Measurements from ENCODE around the gene ROS1. TPM values are rescaled to one million over a fixed set of nuclear protein-coding genes. Genes with fewer than 3 reads are reported as not detected.
"Not testable (repeated sequence)": the region's sequence is repeated elsewhere in the genome, so short reads cannot be mapped to it uniquely, and the experiment has no call there.

Gene ROS1
- total RNA-seq, 1 donor from 2014 or later = not detected

GRCh38 chr6:117448011-117448410 is 22.3 kb upstream of the ROS1 start:
- Histone ChIP-seq H3K27ac (no peak overlapping the region), H3K36me3 (no peaks in the 10 kb centered on the region), H3K27me3 (no peaks in the 10 kb centered on the region), H3K9me3 (no peaks in the 10 kb centered on the region), H3K4me3 (no peak overlapping the region), H3K4me1 (peaks cover 8% of the 10 kb centered on the region)
- intact Hi-C loops (cut with DNase I) = no loop called here
- DNase-seq (ENCODE audit: extremely low spot score in 2 of 2) = no peak
- TF ChIP-seq CTCF (IDR thresholded peaks at IDR 0.05) = no peak
- TF ChIP-seq POLR2A (IDR thresholded peaks at IDR 0.05) = no peak
- no peak for TF ChIP-seq POLR2AphosphoS5 (IDR thresholded peaks at IDR 0.05; ENCODE audit: insufficient read depth in 1 of 2, low read depth in 1 of 2)

- Histone ChIP-seq H3K27ac (no peak overlapping the region), H3K4me3 (no peak overlapping the region), H3K4me1 (peaks cover 13% of the 10 kb centered on the region), H3K9me3 (no peaks in the 10 kb centered on the region), H3K36me3 (no peaks in the 10 kb centered on the region), H3K27me3 (no peaks in the 10 kb centered on the region)
- TF ChIP-seq POLR2AphosphoS5 (IDR thresholded peaks at IDR 0.05; ENCODE audit: insufficient read depth in 1 of 2, low read depth in 1 of 2) = no peak
- no peak for TF ChIP-seq POLR2A (IDR thresholded peaks at IDR 0.05)
- no peak for TF ChIP-seq CTCF (IDR thresholded peaks at IDR 0.05)
- DNase-seq (ENCODE audit: extremely low spot score in 2 of 2) = no peak
- intact Hi-C loops (cut with DNase I) = no loop called here
Measured at GRCh38 chr6:117446861-117447260, 21.1 kb upstream of the ROS1 start.

- intact Hi-C loops (cut with DNase I) = no loop called here
- DNase-seq (ENCODE audit: extremely low spot score in 2 of 2) = no peak
- Histone ChIP-seq H3K36me3 (no peaks in the 10 kb centered on the region), H3K9me3 (no peaks in the 10 kb centered on the region), H3K4me1 (peaks cover 13% of the 10 kb centered on the region), H3K27me3 (no peaks in the 10 kb centered on the region), H3K4me3 (no peak overlapping the region), H3K27ac (no peak overlapping the region)
- TF ChIP-seq CTCF (IDR thresholded peaks at IDR 0.05) (no peak), POLR2A (IDR thresholded peaks at IDR 0.05) (no peak), POLR2AphosphoS5 (IDR thresholded peaks at IDR 0.05; ENCODE audit: insufficient read depth in 1 of 2, low read depth in 1 of 2) (no peak)
Measured at GRCh38 chr6:117444600-117444999, 18.9 kb upstream of the ROS1 start.

GRCh38 chr6:117442313-117442712 is 16.6 kb upstream of the ROS1 start:
- H3K36me3 ChIP-seq; H3K27me3 ChIP-seq; DNase-seq (ENCODE audit: extremely low spot score in 2 of 2); H3K9me3 ChIP-seq; H3K4me3 ChIP-seq; H3K4me1 ChIP-seq; H3K27ac ChIP-seq; intact Hi-C loops (cut with DNase I): not testable (repeated sequence)

GRCh38 chr6:117441824-117442264 is 16.1 kb upstream of the ROS1 start:
- Histone ChIP-seq H3K4me3 (no peak overlapping the region), H3K9me3 (no peaks in the 10 kb centered on the region), H3K27ac (no peak overlapping the region), H3K4me1 (peaks cover 5% of the 10 kb centered on the region), H3K27me3 (no peaks in the 10 kb centered on the region), H3K36me3 (no peaks in the 10 kb centered on the region)
- TF ChIP-seq CTCF (IDR thresholded peaks at IDR 0.05) = no peak
- TF ChIP-seq POLR2A (IDR thresholded peaks at IDR 0.05) = no peak
- TF ChIP-seq POLR2AphosphoS5 (IDR thresholded peaks at IDR 0.05; ENCODE audit: insufficient read depth in 1 of 2, low read depth in 1 of 2) = no peak
- DNase-seq (ENCODE audit: extremely low spot score in 2 of 2) = no peak
- intact Hi-C loops (cut with DNase I) = no loop called here

Measured in vagina (tissue), 2 donors.